Ovary (tissue), 9 donors: Measurements from ENCODE around the gene ERV3-1. TPM values are rescaled to one million over a fixed set of nuclear protein-coding genes. Genes with fewer than 3 reads are reported as not detected.

Experiments used
- DNase-seq, 5 donors: peaks; one replicate each; pipeline ENCODE4 v3.0.0-alpha.2; 2019 to 2020
- H3K27ac ChIP-seq, 2 donors: fragments of 200-600 bp; one replicate each; pipeline versions ENCODE4 v1.5.1 to v1.8.0; 2019 to 2022
- H3K27me3 ChIP-seq: fragments of 200-600 bp; one replicate; pipeline ENCODE4 v1.8.0; 2022
- H3K36me3 ChIP-seq: fragments of 200-600 bp; sonication (generic); one replicate; pipeline ENCODE4 v1.5.1; 2019
- H3K4me1 ChIP-seq: one replicate; pipeline ENCODE4 v1.8.1; 2013; ENCODE audit warnings: mild to moderate bottlenecking, moderate library complexity; ENCODE audit not compliant: insufficient read depth
- H3K4me3 ChIP-seq: fragments of 200-600 bp; sonication (generic); one replicate; pipeline ENCODE4 v1.5.1; 2017
- H3K9me3 ChIP-seq, 2 donors: fragments of 200-600 bp in 1 of 2; sonication (generic) in 1 of 2; one replicate each; pipeline versions ENCODE4 v1.5.1 to v1.8.1; 2013 to 2019; ENCODE audit warnings: mild to moderate bottlenecking in 1 of 2, moderate library complexity in 1 of 2
- EP300 ChIP-seq: sonication (generic); formaldehyde crosslinking; IDR thresholded peaks from one replicate; pipeline ENCODE4 v1.6.1; 2017; ENCODE audit warnings: antibody characterized with exemption
- POLR2A ChIP-seq: fragments of 450-650 bp; IDR thresholded peaks from one replicate; pipeline ENCODE4 v1.6.1; 2017; ENCODE audit warnings: antibody characterized with exemption, mild to moderate bottlenecking, moderate library complexity
- WGBS, 3 donors: extraction: QIAGEN DNeasy Blood & Tissue Kit in 1 of 3; methylation state at CpG; one replicate each; pipeline versions ENCODE4 v1.1.5 to v1.1.7; 2013 to 2017; 5-methylcytosine and 5-hydroxymethylcytosine counted together
- intact Hi-C, 4 donors: fragments of 100-400 bp; cut with DNase I; formaldehyde crosslinking; loops; one replicate each; pipeline versions ENCODE4 v1.11.0 to v1.15.1; 2022 to 2023
- polyA plus RNA-seq, 2 donors: library from polyadenylated mRNA; stranded (reverse); fragments of 200-250 nt in 1 of 2; fragments of 350-450 nt in 1 of 2; fragmentation: Illumina TruSeq in 1 of 2; extraction: RNeasy Lipid Tissue Mini Kit (QIAGEN cat#74804) in 1 of 2; gene quantifications; one replicate each; pipeline ENCODE4 v1.2.3, GENCODE V29; 2013 to 2014
- total RNA-seq, 7 donors: library from RNA; depleted of rRNA in 2 of 7; stranded (reverse); fragments of >200 nt in 2 of 7; fragmentation: NEBNext Ultra II Directional in 3 of 7; extraction: Animal tissue kit (Norgen Biotek cat#: 25700) in 3 of 7; gene quantifications; one replicate each; pipeline versions ENCODE4 v1.1.0 to v1.2.4, GENCODE V29; 2016 to 2023
- TF ChIP-seq, protein P1 (sequence below), 3 donors: fragments of 450-650 bp in 2 of 3; fragments of 200-600 bp in 1 of 3; IDR thresholded peaks; one replicate each; pipeline versions ENCODE4 v1.5.1 to v1.8.0; 2016 to 2022; ENCODE audit warnings: antibody characterized with exemption in 3 of 3, mild to moderate bottlenecking in 1 of 3
- donor health status: DM: no; HTN: no; CAD: no; lungs with moderate emphysema.
- donor health status: DM: no; HTN: no; CAD: no.
- donor health status: Bipolar disorder and iron deficiency.
- donor health status: DM: yes; HTN: yes; CAD: no.
- donor health status: DM: no; HTN: no; CAD: no.
- donor health status: DM: yes; HTN: yes; CAD: no.

Gene ERV3-1
- total and polyA plus RNA-seq, 9 donors = 3.1 to 17.9 (median 11.4) TPM

- no peak for TF ChIP-seq POLR2A
- no peak for TF ChIP-seq EP300
- TF ChIP-seq, protein P1, sequence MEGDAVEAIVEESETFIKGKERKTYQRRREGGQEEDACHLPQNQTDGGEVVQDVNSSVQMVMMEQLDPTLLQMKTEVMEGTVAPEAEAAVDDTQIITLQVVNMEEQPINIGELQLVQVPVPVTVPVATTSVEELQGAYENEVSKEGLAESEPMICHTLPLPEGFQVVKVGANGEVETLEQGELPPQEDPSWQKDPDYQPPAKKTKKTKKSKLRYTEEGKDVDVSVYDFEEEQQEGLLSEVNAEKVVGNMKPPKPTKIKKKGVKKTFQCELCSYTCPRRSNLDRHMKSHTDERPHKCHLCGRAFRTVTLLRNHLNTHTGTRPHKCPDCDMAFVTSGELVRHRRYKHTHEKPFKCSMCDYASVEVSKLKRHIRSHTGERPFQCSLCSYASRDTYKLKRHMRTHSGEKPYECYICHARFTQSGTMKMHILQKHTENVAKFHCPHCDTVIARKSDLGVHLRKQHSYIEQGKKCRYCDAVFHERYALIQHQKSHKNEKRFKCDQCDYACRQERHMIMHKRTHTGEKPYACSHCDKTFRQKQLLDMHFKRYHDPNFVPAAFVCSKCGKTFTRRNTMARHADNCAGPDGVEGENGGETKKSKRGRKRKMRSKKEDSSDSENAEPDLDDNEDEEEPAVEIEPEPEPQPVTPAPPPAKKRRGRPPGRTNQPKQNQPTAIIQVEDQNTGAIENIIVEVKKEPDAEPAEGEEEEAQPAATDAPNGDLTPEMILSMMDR (IDR thresholded peaks at IDR 0.05) = no peak
These were observed 1.9 kb downstream of the ERV3-1 start for GRCh38 chr7:65004575-65004974.

GRCh38 chr7:65002972-65003585 lies 3.4 kb downstream of the ERV3-1 start:
- Histone ChIP-seq H3K9me3 (no peaks in the 10 kb centered on the region), H3K27ac (no peak overlapping the region), H3K4me1 (peaks cover 5% of the 10 kb centered on the region), H3K27me3 (no peaks in the 10 kb centered on the region), H3K36me3 (no peaks in the 10 kb centered on the region), H3K4me3 (no peak overlapping the region)
- DNase-seq = no peak
- no peak for TF ChIP-seq EP300
- TF ChIP-seq, protein P1 (IDR thresholded peaks at IDR 0.05) = no peak
- no peak for TF ChIP-seq POLR2A
- 95 to 100% (median 95%) methylated on average over 2 of the region's 2 CpGs for WGBS, 3 donors
- intact Hi-C loops = no loop called here

More at GRCh38 chr7:65004575-65004974, 1.9 kb downstream of the ERV3-1 start:
- no peaks in the 10 kb centered on the region for H3K27me3 ChIP-seq
- H3K9me3 ChIP-seq = no peaks in the 10 kb centered on the region
- intact Hi-C loops = no loop called here
- H3K4me1 ChIP-seq = peaks cover 5% of the 10 kb centered on the region
- H3K4me3 ChIP-seq = no peak overlapping the region
- H3K27ac ChIP-seq = no peak overlapping the region
- no peaks in the 10 kb centered on the region for H3K36me3 ChIP-seq
- DNase-seq = no peak
- 83 to 90% (median 90%) methylated on average over 1 of the region's 1 CpG for WGBS, 3 donors

DNA sequence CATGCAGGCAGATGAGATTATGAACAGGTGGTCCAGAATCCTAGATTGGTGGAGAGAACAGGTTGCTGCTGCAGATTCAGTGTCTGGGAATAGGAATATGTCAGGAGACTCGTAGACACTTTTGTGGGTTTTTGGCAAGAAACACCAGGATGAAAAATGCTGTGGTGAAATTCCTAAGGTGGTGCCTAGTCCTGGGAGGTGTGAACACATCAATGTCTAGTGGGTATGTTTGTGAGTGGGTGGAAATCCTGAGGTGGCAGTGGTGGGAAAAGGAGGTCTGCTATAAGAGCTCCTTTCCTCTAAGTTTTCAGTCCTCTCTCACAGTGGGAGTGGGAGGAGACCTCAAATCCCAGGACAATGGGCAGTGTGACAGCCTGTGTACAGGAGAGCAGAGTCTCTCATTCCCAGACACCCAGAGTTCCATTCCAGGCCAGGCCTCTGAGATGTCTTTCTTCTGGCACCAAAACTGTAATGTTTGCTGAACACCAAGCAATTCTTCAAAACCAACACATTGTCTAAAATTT lies 5.1 kb downstream of the ERV3-1 start:
- no peak overlapping the region for H3K27ac ChIP-seq
- WGBS, 3 donors = 0% methylated on average over 1 of the region's 1 CpG
- no peak for DNase-seq
- H3K9me3 ChIP-seq = no peaks in the 10 kb centered on the region
- H3K4me1 ChIP-seq = peaks cover 5% of the 10 kb centered on the region
- intact Hi-C loops = no loop called here
- no peak overlapping the region for H3K4me3 ChIP-seq
- no peaks in the 10 kb centered on the region for H3K36me3 ChIP-seq
- TF ChIP-seq POLR2A = no peak
- TF ChIP-seq EP300 = no peak
- TF ChIP-seq, protein P1 (IDR thresholded peaks at IDR 0.05) = no peak
- H3K27me3 ChIP-seq = no peaks in the 10 kb centered on the region

DNA sequence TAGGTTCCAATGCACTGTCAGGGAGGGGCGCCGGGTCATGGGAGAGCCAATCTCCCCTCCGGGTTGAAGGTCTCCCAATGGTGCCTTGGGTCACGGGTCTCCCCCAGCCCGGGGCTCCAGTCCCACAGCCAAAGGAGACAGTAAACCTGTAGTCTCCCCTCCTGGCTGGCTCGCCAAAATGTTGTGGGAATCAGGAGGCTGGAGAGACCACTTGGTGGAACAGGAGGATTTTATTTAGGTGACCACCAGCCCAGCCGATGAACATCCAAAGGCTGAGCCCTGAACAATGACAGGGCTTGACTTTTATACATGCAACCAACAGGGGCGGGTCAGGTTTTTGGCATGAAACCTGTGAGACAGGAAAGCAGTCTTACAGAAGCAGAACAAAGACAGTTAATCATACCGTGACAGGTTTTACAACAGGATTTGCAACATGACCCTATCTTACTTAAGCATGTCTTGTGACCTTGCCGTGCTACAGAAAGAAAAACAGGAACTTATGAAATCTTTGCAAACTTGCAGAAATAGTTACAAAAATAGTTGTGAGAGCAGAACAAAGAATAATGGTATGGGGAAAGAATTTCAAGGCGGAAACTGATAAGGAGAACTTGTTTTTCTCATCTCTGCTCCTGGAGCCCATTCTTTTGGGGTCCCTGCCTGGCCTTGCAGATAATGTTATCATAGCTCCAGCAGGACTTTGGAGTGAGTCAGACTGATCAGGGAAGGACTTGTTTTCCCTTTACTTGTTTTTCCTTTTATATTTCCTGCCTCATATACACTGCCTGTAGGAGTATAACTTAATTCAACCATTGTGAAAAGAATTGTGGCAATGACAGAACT lies 7.1 kb downstream of the ERV3-1 start:
- no peak for TF ChIP-seq POLR2A
- TF ChIP-seq, protein P1 (IDR thresholded peaks at IDR 0.05) = no peak
- TF ChIP-seq EP300 = no peak
- Histone ChIP-seq H3K27me3 (no peaks in the 10 kb centered on the region), H3K4me3 (no peak overlapping the region), H3K27ac (no peak overlapping the region), H3K36me3 (no peaks in the 10 kb centered on the region), H3K4me1 (peaks cover 3% of the 10 kb centered on the region), H3K9me3 (no peaks in the 10 kb centered on the region)
- WGBS, 3 donors = 73 to 90% (median 88%) methylated on average over 11 of the region's 11 CpGs
- intact Hi-C loops = no loop called here
- no peak for DNase-seq
